HepG2 (cell line): ENCODE data around the gene SSBP4. TPM values are rescaled to one million over a fixed set of nuclear protein-coding genes. Genes with fewer than 3 reads are reported as not detected.

ENCODE experiments used
- EED ChIP-seq: sonication (generic); formaldehyde crosslinking; IDR thresholded peaks from 2 replicates; pipeline ENCODE4 v1.5.0; 2020; ENCODE audit warnings: mild to moderate bottlenecking, missing genetic modification reagents
- FOXK1 ChIP-seq: sonication (generic); formaldehyde crosslinking; IDR thresholded peaks from 2 replicates; pipeline ENCODE4 v1.4.0; 2020; ENCODE audit warnings: low read depth, missing genetic modification reagents, borderline replicate concordance
- HNRNPK ChIP-seq: fragments of 200-400 bp; formaldehyde crosslinking; IDR thresholded peaks from 2 replicates; pipeline ENCODE4 v1.6.1; 2018; ENCODE audit warnings: low read length, low read depth, moderate library complexity, mild to moderate bottlenecking; ENCODE audit not compliant: poor library complexity, severe bottlenecking
- MED1 ChIP-seq: sonication (generic); formaldehyde crosslinking; IDR thresholded peaks from 2 replicates; pipeline ENCODE4 v1.4.0; 2020; ENCODE audit warnings: missing genetic modification reagents
- MYC ChIP-seq: sonication (generic); formaldehyde crosslinking; IDR thresholded peaks from 2 replicates; pipeline ENCODE4 v1.9.0; 2021; ENCODE audit warnings: missing genetic modification reagents, borderline replicate concordance
- NR2C2 ChIP-seq: sonication (generic); formaldehyde crosslinking; IDR thresholded peaks from 2 replicates; pipeline ENCODE4 v1.4.0; 2020; ENCODE audit warnings: missing genetic modification reagents, mild to moderate bottlenecking, moderate library complexity, borderline replicate concordance
- NR3C1 ChIP-seq: sonication (generic); formaldehyde crosslinking; IDR thresholded peaks from 2 replicates; pipeline ENCODE4 v1.4.0; 2020; ENCODE audit warnings: missing genetic modification reagents
- SRSF1 ChIP-seq: fragments of 200-400 bp; formaldehyde crosslinking; optimal IDR thresholded peaks from 2 replicates; pipeline ENCODE3; 2017; ENCODE audit warnings: mild to moderate bottlenecking, low read depth, low read length, moderate library complexity
- TGIF2 ChIP-seq: IDR thresholded peaks from 2 replicates; pipeline ENCODE4 v1.6.1; 2016; ENCODE audit warnings: control low read depth, missing compliant biosample characterization
- ZFX ChIP-seq: sonication (generic); formaldehyde crosslinking; IDR thresholded peaks from 2 replicates; pipeline ENCODE4 v1.4.0; 2020; ENCODE audit warnings: mild to moderate bottlenecking, low read depth, missing genetic modification reagents, moderate library complexity
- ZNF143 ChIP-seq: sonication (generic); formaldehyde crosslinking; IDR thresholded peaks from 2 replicates; pipeline ENCODE4 v1.4.0; 2020; ENCODE audit warnings: missing genetic modification reagents
- ZNF235 ChIP-seq: sonication (generic); formaldehyde crosslinking; IDR thresholded peaks from 2 replicates; pipeline ENCODE4 v1.8.1; 2023; ENCODE audit warnings: mild to moderate bottlenecking, missing genetic modification reagents, borderline replicate concordance
- ZNF33A ChIP-seq: sonication (generic); formaldehyde crosslinking; IDR thresholded peaks from 2 replicates; pipeline ENCODE4 v1.5.1; 2020; ENCODE audit warnings: missing genetic modification reagents, mild to moderate bottlenecking, moderate library complexity, borderline replicate concordance
- ZNF441 ChIP-seq: sonication (generic); formaldehyde crosslinking; IDR thresholded peaks from 2 replicates; pipeline ENCODE4 v1.7.0; 2021; ENCODE audit warnings: missing genetic modification reagents, borderline replicate concordance
- ZNF543 ChIP-seq: sonication (generic); formaldehyde crosslinking; IDR thresholded peaks from 2 replicates; pipeline ENCODE4 v1.4.0; 2020; ENCODE audit warnings: mild to moderate bottlenecking, missing genetic modification reagents
- ZNF569 ChIP-seq: sonication (generic); formaldehyde crosslinking; IDR thresholded peaks from 2 replicates; pipeline ENCODE4 v1.5.0; 2020; ENCODE audit warnings: mild to moderate bottlenecking, missing genetic modification reagents, moderate library complexity, borderline replicate concordance
- ZNF674 ChIP-seq: sonication (generic); formaldehyde crosslinking; IDR thresholded peaks from 2 replicates; pipeline ENCODE4 v1.5.0; 2020; ENCODE audit warnings: low read depth, mild to moderate bottlenecking, missing genetic modification reagents
- ZNF709 ChIP-seq: sonication (generic); formaldehyde crosslinking; IDR thresholded peaks from 2 replicates; pipeline ENCODE4 v1.5.0; 2020; ENCODE audit warnings: mild to moderate bottlenecking, missing genetic modification reagents
- ZNF746 ChIP-seq: sonication (generic); formaldehyde crosslinking; IDR thresholded peaks from 2 replicates; pipeline ENCODE4 v1.8.0; 2022; ENCODE audit warnings: mild to moderate bottlenecking, missing genetic modification reagents
- polyA plus RNA-seq, 8 experiments: library from polyadenylated mRNA; depleted of rRNA in 3 of 8; stranded (reverse) in 7 of 8; unstranded in 1 of 8; fragments of >200 nt; fragmentation: Illumina TruSeq in 4 of 8; extraction: Trizol in 4 of 8; gene quantifications; 2 replicates each; pipeline versions ENCODE4 v1.2.1 to v1.2.3, GENCODE V29; 2011 to 2016; ENCODE audit warnings: low read depth in 4 of 8, missing spikeins in 1 of 8, mixed read lengths in 1 of 8; ENCODE audit not compliant: insufficient read depth in 1 of 8
- total RNA-seq, 5 experiments: library from RNA; depleted of rRNA; stranded (reverse); fragments of >200 nt; fragmentation: Illumina TruSeq; extraction: Trizol; gene quantifications; 2 replicates each; pipeline ENCODE4 v1.2.3, GENCODE V29; 2016; ENCODE audit warnings: low read depth in 1 of 5
- TF ChIP-seq, protein P1 (sequence below): sonication (generic); formaldehyde crosslinking; IDR thresholded peaks from 2 replicates; pipeline ENCODE4; 2020; ENCODE audit warnings: missing genetic modification reagents, mild to moderate bottlenecking, borderline replicate concordance
- TF ChIP-seq, protein P2 (sequence below): IDR thresholded peaks from 2 replicates; pipeline ENCODE4 v1.6.1; 2016; ENCODE audit warnings: missing compliant biosample characterization, missing genetic modification reagents, borderline replicate concordance
- TF ChIP-seq, protein P3 (sequence below): sonication (generic); formaldehyde crosslinking; IDR thresholded peaks from 2 replicates; pipeline ENCODE4 v1.4.0; 2020; ENCODE audit warnings: missing genetic modification reagents
- TF ChIP-seq, protein P4 (sequence below): sonication (generic); formaldehyde crosslinking; IDR thresholded peaks from 2 replicates; pipeline ENCODE4 v1.4.0; 2020; ENCODE audit warnings: mild to moderate bottlenecking, missing genetic modification reagents
- TF ChIP-seq, protein P5 (sequence below): fragments of 450-650 bp; IDR thresholded peaks from 2 replicates; pipeline ENCODE4 v1.6.1; 2016

The SSBP4 gene
- total and polyA plus RNA-seq, 2 of the 13 experiments (the other 11 are each of a cell fraction or from before 2014, with no cell fraction given): 20.8 to 39.5 TPM

DNA sequence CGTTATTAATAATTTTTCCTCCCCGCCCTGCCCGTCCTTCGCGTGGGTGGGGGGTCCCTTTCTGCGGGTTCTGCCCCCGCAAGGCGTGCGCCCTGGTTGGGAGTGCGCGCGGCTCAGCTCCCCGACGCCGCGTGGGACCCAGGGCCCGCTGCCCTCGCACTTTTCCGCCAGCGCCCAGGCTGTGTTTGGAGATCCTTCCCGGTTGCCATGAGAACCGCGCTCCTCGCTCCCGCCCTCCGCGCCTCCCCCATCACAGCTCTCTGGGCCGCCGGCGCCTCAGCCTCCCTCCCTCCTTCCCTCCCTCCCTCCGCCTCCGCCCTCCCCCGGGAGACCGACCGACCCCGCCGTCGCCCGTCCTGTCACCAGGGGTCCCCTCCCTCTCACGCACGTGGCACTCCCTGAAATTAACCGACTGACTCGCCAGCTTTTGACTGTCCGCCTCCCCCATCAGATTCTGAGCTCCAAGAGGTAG is 2.4 kb upstream of the SSBP4 start (continued):
- TF ChIP-seq, protein P1, sequence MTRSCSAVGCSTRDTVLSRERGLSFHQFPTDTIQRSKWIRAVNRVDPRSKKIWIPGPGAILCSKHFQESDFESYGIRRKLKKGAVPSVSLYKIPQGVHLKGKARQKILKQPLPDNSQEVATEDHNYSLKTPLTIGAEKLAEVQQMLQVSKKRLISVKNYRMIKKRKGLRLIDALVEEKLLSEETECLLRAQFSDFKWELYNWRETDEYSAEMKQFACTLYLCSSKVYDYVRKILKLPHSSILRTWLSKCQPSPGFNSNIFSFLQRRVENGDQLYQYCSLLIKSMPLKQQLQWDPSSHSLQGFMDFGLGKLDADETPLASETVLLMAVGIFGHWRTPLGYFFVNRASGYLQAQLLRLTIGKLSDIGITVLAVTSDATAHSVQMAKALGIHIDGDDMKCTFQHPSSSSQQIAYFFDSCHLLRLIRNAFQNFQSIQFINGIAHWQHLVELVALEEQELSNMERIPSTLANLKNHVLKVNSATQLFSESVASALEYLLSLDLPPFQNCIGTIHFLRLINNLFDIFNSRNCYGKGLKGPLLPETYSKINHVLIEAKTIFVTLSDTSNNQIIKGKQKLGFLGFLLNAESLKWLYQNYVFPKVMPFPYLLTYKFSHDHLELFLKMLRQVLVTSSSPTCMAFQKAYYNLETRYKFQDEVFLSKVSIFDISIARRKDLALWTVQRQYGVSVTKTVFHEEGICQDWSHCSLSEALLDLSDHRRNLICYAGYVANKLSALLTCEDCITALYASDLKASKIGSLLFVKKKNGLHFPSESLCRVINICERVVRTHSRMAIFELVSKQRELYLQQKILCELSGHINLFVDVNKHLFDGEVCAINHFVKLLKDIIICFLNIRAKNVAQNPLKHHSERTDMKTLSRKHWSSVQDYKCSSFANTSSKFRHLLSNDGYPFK: no peak
- no peak for TF ChIP-seq NR2C2 (CRISPR knock-in tag)
- TF ChIP-seq, protein P2, sequence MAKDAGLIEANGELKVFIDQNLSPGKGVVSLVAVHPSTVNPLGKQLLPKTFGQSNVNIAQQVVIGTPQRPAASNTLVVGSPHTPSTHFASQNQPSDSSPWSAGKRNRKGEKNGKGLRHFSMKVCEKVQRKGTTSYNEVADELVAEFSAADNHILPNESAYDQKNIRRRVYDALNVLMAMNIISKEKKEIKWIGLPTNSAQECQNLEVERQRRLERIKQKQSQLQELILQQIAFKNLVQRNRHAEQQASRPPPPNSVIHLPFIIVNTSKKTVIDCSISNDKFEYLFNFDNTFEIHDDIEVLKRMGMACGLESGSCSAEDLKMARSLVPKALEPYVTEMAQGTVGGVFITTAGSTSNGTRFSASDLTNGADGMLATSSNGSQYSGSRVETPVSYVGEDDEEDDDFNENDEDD (CRISPR knock-in tag): peak; percentile 78; the same call in 1 of the 2 replicates
- TF ChIP-seq ZNF674 (CRISPR knock-in tag): no peak
- peak; percentile 66; the same call in 1 of the 2 replicates for TF ChIP-seq TGIF2 (CRISPR knock-in tag)
- TF ChIP-seq, protein P3, sequence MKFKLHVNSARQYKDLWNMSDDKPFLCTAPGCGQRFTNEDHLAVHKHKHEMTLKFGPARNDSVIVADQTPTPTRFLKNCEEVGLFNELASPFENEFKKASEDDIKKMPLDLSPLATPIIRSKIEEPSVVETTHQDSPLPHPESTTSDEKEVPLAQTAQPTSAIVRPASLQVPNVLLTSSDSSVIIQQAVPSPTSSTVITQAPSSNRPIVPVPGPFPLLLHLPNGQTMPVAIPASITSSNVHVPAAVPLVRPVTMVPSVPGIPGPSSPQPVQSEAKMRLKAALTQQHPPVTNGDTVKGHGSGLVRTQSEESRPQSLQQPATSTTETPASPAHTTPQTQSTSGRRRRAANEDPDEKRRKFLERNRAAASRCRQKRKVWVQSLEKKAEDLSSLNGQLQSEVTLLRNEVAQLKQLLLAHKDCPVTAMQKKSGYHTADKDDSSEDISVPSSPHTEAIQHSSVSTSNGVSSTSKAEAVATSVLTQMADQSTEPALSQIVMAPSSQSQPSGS (CRISPR knock-in tag): no peak
- TF ChIP-seq, protein P4, sequence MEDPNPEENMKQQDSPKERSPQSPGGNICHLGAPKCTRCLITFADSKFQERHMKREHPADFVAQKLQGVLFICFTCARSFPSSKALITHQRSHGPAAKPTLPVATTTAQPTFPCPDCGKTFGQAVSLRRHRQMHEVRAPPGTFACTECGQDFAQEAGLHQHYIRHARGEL: no peak
- TF ChIP-seq ZNF235 (CRISPR knock-in tag): peak; percentile 29; the same call in 1 of the 2 replicates
- TF ChIP-seq ZNF709 (CRISPR knock-in tag): no peak
- no peak for TF ChIP-seq ZNF543 (CRISPR knock-in tag)
- 0 out of 2 replicates have a peak, but pooled peaks have one; percentile 35 for TF ChIP-seq EED
- TF ChIP-seq, protein P5, sequence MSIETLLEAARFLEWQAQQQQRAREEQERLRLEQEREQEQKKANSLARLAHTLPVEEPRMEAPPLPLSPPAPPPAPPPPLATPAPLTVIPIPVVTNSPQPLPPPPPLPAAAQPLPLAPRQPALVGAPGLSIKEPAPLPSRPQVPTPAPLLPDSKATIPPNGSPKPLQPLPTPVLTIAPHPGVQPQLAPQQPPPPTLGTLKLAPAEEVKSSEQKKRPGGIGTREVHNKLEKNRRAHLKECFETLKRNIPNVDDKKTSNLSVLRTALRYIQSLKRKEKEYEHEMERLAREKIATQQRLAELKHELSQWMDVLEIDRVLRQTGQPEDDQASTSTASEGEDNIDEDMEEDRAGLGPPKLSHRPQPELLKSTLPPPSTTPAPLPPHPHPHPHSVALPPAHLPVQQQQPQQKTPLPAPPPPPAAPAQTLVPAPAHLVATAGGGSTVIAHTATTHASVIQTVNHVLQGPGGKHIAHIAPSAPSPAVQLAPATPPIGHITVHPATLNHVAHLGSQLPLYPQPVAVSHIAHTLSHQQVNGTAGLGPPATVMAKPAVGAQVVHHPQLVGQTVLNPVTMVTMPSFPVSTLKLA: no peak
- no peak for TF ChIP-seq NR3C1
- TF ChIP-seq ZNF746: peak; percentile 98
- TF ChIP-seq MED1 (CRISPR knock-in tag): no peak
- no peak; the same call in 1 of the 2 replicates for TF ChIP-seq FOXK1
- TF ChIP-seq ZNF441 (CRISPR knock-in tag): 0 out of 2 replicates have a peak, but pooled peaks have one; percentile 16
- TF ChIP-seq ZFX (CRISPR knock-in tag): peak; percentile 33; the same call in 1 of the 2 replicates
- peak; percentile 89 for TF ChIP-seq HNRNPK
- TF ChIP-seq ZNF569 (CRISPR knock-in tag): no peak
- TF ChIP-seq ZNF33A (CRISPR knock-in tag): no peak
- no peak for TF ChIP-seq ZNF143
- peak; percentile 13 for TF ChIP-seq SRSF1
- peak; percentile 31; the same call in 1 of the 2 replicates for TF ChIP-seq MYC (CRISPR knock-in tag)
